Activated CD4-positive, alpha-beta T cell treated with anti-CD3 and anti-CD28 coated beads, Interleukin-2, amount 50 U/mL, for 24 hours (primary cell): Measurements from ENCODE around the gene NAV2.

Experiments used
- DNase-seq, 2 donors: peaks; one replicate each; pipeline ENCODE4 v3.0.0-alpha.2; 2020; ENCODE audit warnings: low read depth in 1 of 2, low spot score in 1 of 2

Gene NAV2

GRCh38 chr11:20011307-20011951 is 298.8 kb downstream of the NAV2 start:
- no peak for DNase-seq

GRCh38 chr11:20013346-20014066 is 300.9 kb downstream of the NAV2 start:
- no peak for DNase-seq

GRCh38 chr11:20014067-20014402 is 301.4 kb downstream of the NAV2 start:
- no peak for DNase-seq

GRCh38 chr11:20015101-20015500 is 302.5 kb downstream of the NAV2 start:
- DNase-seq = no peak

- no peak for DNase-seq
Observed at GRCh38 chr11:20015529-20016427, 303.1 kb downstream of the NAV2 start.

GRCh38 chr11:20016526-20016925 is 303.9 kb downstream of the NAV2 start:
- no peak for DNase-seq

GRCh38 chr11:20017320-20017719 is 304.7 kb downstream of the NAV2 start:
- no peak for DNase-seq

- no peak for DNase-seq
Observed at GRCh38 chr11:20020198-20020597, 307.6 kb downstream of the NAV2 start.

- no peak for DNase-seq
Observed at GRCh38 chr11:20020716-20021115, 308.1 kb downstream of the NAV2 start.

GRCh38 chr11:20021212-20021611 is 308.6 kb downstream of the NAV2 start:
- DNase-seq = no peak

GRCh38 chr11:20021771-20022362 is 309.2 kb downstream of the NAV2 start:
- no peak for DNase-seq

- DNase-seq = no peak
Observed at GRCh38 chr11:20022363-20023081, 309.9 kb downstream of the NAV2 start.

- no peak for DNase-seq
Observed at GRCh38 chr11:20023082-20023426, 310.4 kb downstream of the NAV2 start.

- DNase-seq = no peak
Observed at GRCh38 chr11:20024172-20024935, 311.7 kb downstream of the NAV2 start.

- no peak for DNase-seq
Observed at GRCh38 chr11:20025332-20025840, 312.7 kb downstream of the NAV2 start.

- DNase-seq = no peak
Observed at GRCh38 chr11:20026629-20027555, 314.3 kb downstream of the NAV2 start.

GRCh38 chr11:20027556-20028013 is 314.9 kb downstream of the NAV2 start:
- DNase-seq = no peak

- DNase-seq = no peak
Observed at GRCh38 chr11:20029193-20029592, 316.6 kb downstream of the NAV2 start.

GRCh38 chr11:20030472-20030871 is 317.8 kb downstream of the NAV2 start:
- no peak for DNase-seq
